Measurements from ENCODE around the gene MED13L. TPM values are rescaled to one million over a fixed set of nuclear protein-coding genes. Genes with fewer than 3 reads are reported as not detected.

The MED13L gene
- total RNA-seq, 2 donors from 2014 or later: 55.0 to 64.1 TPM

GRCh38 chr12:116138781-116139180 is 138.7 kb downstream of the MED13L start:
- H3K27me3 ChIP-seq: no peaks in the 10 kb centered on the region
- H3K36me3 ChIP-seq: no peaks in the 10 kb centered on the region
- H3K4me1 ChIP-seq: peaks cover 0 to 50% of the 10 kb centered on the region in 2 donors
- no peak for DNase-seq (ENCODE audit: low spot score)
- no peak for TF ChIP-seq CTCF (IDR thresholded peaks at IDR 0.05)
- no peak overlapping the region for H3K4me3 ChIP-seq
- no peak overlapping the region for H3K27ac ChIP-seq
- H3K9me3 ChIP-seq: no peaks in the 10 kb centered on the region

- Histone ChIP-seq H3K9me3 (no peaks in the 10 kb centered on the region), H3K27me3 (no peaks in the 10 kb centered on the region), H3K4me1 (peaks cover 0 to 50% of the 10 kb centered on the region in 2 donors), H3K27ac (no peak overlapping the region), H3K36me3 (no peaks in the 10 kb centered on the region), H3K4me3 (no peak overlapping the region)
- TF ChIP-seq CTCF (IDR thresholded peaks at IDR 0.05): no peak
- no peak for DNase-seq (ENCODE audit: low spot score)
These were observed 139.1 kb downstream of the MED13L start for GRCh38 chr12:116138364-116138763.

- no peak for TF ChIP-seq CTCF (IDR thresholded peaks at IDR 0.05)
These were observed 140.2 kb downstream of the MED13L start for GRCh38 chr12:116137318-116137717.

GRCh38 chr12:116136340-116136739 is 141.2 kb downstream of the MED13L start:
- Histone ChIP-seq H3K9me3 (no peaks in the 10 kb centered on the region), H3K27me3 (no peaks in the 10 kb centered on the region), H3K36me3 (no peaks in the 10 kb centered on the region), H3K4me1 (peaks cover 0 to 42% of the 10 kb centered on the region in 2 donors), H3K27ac (no peak overlapping the region), H3K4me3 (no peak overlapping the region)
- DNase-seq (ENCODE audit: low spot score): no peak
- TF ChIP-seq CTCF (IDR thresholded peaks at IDR 0.05): no peak

More at GRCh38 chr12:116137318-116137717, 140.2 kb downstream of the MED13L start:
- Histone ChIP-seq H3K27me3 (no peaks in the 10 kb centered on the region), H3K27ac (no peak overlapping the region), H3K9me3 (no peaks in the 10 kb centered on the region), H3K36me3 (no peaks in the 10 kb centered on the region), H3K4me3 (no peak overlapping the region), H3K4me1 (peaks cover 0 to 49% of the 10 kb centered on the region in 2 donors)
- no peak for DNase-seq (ENCODE audit: low spot score)

GRCh38 chr12:116135209-116135930 is 142.1 kb downstream of the MED13L start:
- no peak for TF ChIP-seq CTCF (IDR thresholded peaks at IDR 0.05)
- DNase-seq (ENCODE audit: low spot score): no peak
- Histone ChIP-seq H3K36me3 (no peaks in the 10 kb centered on the region), H3K4me3 (no peak overlapping the region), H3K27me3 (no peaks in the 10 kb centered on the region), H3K9me3 (no peaks in the 10 kb centered on the region), H3K27ac (no peak overlapping the region), H3K4me1 (peaks cover 0 to 44% of the 10 kb centered on the region in 2 donors)

Measured in right atrium auricular region (tissue), 2 donors.